SK-N-SH (cell line): Measurements from ENCODE around the gene LRFN3.
"Not testable (repeated sequence)": the region's sequence is repeated elsewhere in the genome, so short reads cannot be mapped to it uniquely, and the experiment has no call there.

Experiments used
- MEF2A ChIP-seq: IDR thresholded peaks from 2 replicates; pipeline ENCODE4 v1.4.0; 2012; ENCODE audit warnings: low read depth, borderline replicate concordance
- MXI1 ChIP-seq: IDR thresholded peaks from 2 replicates; pipeline ENCODE4 v1.6.1; 2012; ENCODE audit warnings: mild to moderate bottlenecking, low read depth, low read length, improper control_type of control experiment
- NFIC ChIP-seq: IDR thresholded peaks from 2 replicates; pipeline ENCODE4 v1.4.0; 2012; ENCODE audit warnings: borderline replicate concordance
- POLR2AphosphoS5 ChIP-seq: IDR thresholded peaks from 2 replicates; pipeline ENCODE4 v1.6.1; 2012; ENCODE audit warnings: low read depth, low read length
- SMC3 ChIP-seq: IDR thresholded peaks from 2 replicates; pipeline ENCODE4 v1.6.1; 2012; ENCODE audit warnings: low read depth, low read length, improper control_type of control experiment
- TEAD4 ChIP-seq: IDR thresholded peaks from 2 replicates; pipeline ENCODE4 v1.4.0; 2012; ENCODE audit warnings: mild to moderate bottlenecking, borderline replicate concordance; ENCODE audit not compliant: insufficient read depth
- TF ChIP-seq, protein P1 (sequence below): fragments of 200-600 bp; sonication (generic); IDR thresholded peaks from 2 replicates; pipeline ENCODE4 v1.6.1; 2017; ENCODE audit warnings: antibody characterized with exemption, mild to moderate bottlenecking, moderate library complexity
- TF ChIP-seq, protein P2 (sequence below): IDR thresholded peaks from 2 replicates; pipeline ENCODE4 v1.6.1; 2012; ENCODE audit warnings: mild to moderate bottlenecking, low read depth, low read length, moderate library complexity

DNA sequence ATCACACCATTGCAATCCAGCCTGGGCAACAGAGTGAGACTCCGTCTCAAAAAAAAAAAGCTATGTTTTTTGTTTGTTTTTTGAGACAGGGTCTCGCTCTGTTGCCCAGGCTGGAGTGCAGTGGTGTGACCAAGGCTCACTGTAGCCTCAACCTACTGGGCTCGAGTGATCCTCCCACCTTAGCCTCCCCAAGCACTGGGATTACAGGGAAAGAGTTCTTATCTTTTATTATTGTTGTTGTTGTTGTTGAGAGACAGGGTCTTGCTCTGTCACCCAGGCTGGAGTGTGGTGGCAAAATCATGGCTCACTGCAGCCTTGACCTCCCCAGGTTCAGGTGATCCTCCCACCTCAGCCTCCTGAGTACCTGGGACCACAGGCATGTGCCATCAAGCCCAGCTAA lies 44.4 kb upstream of the LRFN3 start:
- not testable (repeated sequence) for TF ChIP-seq MXI1, TEAD4, NFIC, SMC3, MEF2A, POLR2AphosphoS5
- TF ChIP-seq, protein P1, sequence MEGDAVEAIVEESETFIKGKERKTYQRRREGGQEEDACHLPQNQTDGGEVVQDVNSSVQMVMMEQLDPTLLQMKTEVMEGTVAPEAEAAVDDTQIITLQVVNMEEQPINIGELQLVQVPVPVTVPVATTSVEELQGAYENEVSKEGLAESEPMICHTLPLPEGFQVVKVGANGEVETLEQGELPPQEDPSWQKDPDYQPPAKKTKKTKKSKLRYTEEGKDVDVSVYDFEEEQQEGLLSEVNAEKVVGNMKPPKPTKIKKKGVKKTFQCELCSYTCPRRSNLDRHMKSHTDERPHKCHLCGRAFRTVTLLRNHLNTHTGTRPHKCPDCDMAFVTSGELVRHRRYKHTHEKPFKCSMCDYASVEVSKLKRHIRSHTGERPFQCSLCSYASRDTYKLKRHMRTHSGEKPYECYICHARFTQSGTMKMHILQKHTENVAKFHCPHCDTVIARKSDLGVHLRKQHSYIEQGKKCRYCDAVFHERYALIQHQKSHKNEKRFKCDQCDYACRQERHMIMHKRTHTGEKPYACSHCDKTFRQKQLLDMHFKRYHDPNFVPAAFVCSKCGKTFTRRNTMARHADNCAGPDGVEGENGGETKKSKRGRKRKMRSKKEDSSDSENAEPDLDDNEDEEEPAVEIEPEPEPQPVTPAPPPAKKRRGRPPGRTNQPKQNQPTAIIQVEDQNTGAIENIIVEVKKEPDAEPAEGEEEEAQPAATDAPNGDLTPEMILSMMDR, result not testable (repeated sequence)
- TF ChIP-seq, protein P2, sequence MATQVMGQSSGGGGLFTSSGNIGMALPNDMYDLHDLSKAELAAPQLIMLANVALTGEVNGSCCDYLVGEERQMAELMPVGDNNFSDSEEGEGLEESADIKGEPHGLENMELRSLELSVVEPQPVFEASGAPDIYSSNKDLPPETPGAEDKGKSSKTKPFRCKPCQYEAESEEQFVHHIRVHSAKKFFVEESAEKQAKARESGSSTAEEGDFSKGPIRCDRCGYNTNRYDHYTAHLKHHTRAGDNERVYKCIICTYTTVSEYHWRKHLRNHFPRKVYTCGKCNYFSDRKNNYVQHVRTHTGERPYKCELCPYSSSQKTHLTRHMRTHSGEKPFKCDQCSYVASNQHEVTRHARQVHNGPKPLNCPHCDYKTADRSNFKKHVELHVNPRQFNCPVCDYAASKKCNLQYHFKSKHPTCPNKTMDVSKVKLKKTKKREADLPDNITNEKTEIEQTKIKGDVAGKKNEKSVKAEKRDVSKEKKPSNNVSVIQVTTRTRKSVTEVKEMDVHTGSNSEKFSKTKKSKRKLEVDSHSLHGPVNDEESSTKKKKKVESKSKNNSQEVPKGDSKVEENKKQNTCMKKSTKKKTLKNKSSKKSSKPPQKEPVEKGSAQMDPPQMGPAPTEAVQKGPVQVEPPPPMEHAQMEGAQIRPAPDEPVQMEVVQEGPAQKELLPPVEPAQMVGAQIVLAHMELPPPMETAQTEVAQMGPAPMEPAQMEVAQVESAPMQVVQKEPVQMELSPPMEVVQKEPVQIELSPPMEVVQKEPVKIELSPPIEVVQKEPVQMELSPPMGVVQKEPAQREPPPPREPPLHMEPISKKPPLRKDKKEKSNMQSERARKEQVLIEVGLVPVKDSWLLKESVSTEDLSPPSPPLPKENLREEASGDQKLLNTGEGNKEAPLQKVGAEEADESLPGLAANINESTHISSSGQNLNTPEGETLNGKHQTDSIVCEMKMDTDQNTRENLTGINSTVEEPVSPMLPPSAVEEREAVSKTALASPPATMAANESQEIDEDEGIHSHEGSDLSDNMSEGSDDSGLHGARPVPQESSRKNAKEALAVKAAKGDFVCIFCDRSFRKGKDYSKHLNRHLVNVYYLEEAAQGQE, result not testable (repeated sequence)
